ENCODE data around the gene TOP3B.
"Not testable (repeated sequence)": the region's sequence is repeated elsewhere in the genome, so short reads cannot be mapped to it uniquely, and the experiment has no call there.

The TOP3B gene

GRCh38 chr22:21942407-21943343 is 39.9 kb downstream of the TOP3B start:
- DNase-seq: no peak

DNA sequence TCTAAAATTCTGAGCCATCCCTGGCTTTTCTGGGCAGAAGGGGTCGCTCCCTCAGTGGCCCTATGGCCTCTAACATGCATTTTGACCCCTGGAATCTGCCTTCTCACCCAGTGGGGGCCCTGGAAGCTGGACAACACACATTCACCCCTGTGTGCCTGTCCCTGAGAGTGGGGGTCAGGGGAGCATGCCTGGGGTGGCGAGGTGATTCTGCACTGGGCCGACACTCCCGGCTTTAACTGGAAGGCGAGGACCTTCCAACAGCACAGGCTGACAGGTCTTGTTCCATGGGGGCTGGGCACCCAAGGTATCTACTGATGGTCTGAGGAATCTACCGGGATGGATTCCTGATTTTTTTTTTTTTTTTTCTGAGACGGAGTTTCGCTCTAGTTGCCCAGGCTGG is 40.7 kb downstream of the TOP3B start:
- DNase-seq: no peak

DNA sequence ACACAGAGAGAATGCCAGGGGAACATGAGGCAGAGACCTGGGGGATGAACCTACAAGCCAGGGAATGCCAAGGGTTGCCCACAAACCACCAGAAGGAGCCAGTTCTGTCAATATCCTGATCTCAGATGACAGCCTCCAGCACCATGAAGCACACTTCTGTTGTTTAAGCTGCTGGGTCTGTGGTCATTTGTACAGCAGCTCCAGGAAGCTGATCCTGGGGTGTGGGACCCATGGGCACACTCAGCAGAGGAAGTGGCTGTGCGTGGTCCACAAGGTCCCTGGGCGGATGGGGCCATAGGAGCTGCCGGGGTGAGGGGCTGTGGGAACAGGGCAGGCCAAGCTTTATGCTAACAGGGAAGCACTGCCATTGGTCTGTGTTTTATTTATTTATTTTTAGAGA is 42.1 kb downstream of the TOP3B start:
- DNase-seq: no peak

DNA sequence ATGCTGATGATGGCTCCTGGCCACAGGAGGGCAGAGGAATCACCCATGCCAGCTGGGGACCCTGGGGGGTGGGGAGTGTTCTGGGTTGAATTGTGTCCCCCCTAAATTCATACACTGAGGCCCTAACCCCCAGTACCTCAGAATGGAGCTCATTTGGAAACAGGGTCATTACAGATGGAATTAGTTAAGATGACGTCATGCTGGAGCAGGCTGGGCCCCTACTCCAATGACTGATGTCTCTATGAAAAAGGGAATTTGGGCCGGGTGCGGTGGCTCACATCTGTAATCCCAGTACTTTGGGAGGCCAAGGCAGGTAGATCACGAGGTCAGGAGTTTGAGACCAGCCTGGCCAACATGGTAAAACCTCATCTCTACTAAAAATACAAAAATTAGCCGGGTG is 42.7 kb downstream of the TOP3B start:
- not testable (repeated sequence) for DNase-seq

DNA sequence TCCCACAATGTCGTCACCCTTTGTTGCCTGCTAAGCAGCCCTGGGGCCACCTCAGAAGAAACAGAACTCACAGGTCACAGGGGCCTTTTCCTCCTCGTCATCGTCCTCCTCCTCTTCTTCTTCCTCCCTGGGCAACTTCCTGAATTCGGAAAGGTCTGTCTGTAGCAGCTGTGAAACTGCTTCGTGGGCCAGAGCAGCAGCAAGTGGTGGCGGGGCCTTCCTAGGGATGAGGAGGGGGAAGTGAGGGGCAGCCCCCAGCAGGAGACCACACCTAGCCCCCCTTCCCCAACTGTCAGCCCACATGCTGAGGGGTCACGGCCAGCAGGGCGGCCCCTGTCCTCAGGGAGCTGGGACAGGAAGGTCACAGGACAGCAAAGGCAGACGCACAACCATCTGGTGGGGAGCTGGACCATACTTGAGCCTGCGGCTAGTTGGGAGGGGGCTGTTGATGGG is 43.1 kb downstream of the TOP3B start:
- DNase-seq: no peak

- no peak for DNase-seq
Measured at GRCh38 chr22:21938906-21939305, 43.7 kb downstream of the TOP3B start.

- peak; percentile 92 for DNase-seq
Measured at GRCh38 chr22:21938071-21938822, 44.3 kb downstream of the TOP3B start.

GRCh38 chr22:21937821-21938070 is 44.8 kb downstream of the TOP3B start:
- no peak for DNase-seq

GRCh38 chr22:21937041-21937820 is 45.4 kb downstream of the TOP3B start:
- no peak for DNase-seq

DNA sequence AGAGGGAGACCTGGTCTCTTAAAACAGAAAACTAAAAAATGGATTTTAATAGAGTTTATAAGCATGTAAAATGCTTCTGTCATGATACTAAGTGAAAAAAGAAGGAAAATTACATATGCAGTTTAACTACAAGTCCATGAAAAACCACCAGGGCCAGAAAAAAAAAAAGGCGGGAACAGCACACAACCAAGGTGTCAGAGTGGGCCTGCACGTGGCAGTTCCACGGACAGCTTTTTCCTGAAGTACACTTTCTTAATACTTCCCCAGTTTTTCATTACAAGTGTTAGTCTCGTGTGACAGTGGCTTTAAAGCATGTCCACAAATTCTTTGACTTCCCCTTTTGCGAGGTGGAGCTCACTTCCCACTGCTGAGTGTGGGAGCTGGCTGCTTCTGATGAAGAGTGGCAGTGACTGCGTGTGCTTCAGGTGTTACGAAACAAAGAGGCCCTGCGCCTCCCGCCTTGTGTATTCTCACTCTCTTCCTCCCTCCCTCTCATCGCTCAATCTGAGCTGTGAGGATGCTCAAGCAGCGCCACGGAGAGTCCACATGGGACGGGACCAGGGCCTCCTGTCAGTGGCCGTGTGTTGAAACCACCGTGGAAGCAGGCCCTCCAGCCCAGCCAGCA is 46.3 kb downstream of the TOP3B start:
- DNase-seq: no peak

GRCh38 chr22:21933910-21934309 is 48.7 kb downstream of the TOP3B start:
- DNase-seq: no peak

- DNase-seq: no peak
Measured at GRCh38 chr22:21933413-21933812, 49.2 kb downstream of the TOP3B start.

DNA sequence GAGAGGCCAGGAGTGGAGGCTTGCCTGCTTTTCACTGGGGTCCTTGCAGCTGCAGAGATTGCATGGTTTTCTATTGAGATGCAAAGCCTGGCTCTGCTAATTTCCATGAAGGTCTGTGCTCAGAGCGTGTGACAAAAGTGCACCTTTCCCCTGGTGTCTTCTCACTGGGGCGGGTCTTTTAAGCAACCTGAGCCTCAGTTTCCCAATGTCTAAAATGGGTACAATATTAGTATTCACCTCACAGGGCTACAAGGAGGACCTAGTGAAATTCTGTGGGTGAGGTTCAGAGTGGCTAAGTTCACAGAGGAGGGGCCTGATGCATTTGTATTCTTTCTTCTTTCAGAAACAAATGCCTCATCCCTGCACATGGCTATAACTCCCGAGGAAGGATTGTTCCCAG is 50.2 kb downstream of the TOP3B start:
- no peak for DNase-seq

- DNase-seq: no peak
Measured at GRCh38 chr22:21931056-21931455, 51.5 kb downstream of the TOP3B start.

DNA sequence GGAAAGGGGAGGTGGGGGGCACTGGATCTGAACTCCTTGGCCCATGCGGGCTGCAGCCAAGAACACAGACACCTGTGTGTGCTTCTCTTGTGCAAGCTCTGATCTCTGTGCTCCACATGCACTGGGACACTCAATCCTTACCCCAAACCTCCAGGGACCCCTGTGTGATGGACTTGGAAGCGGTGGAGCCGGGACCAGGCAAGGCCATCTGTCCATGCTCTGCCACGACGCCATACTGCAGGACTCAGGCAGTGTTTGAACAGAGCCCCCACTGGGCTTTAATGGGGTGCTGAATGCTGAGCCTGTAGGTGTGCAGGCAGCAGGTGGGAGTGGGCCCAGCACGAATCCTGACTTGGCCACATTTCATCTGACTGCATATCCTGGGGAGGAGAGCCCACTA is 53.3 kb downstream of the TOP3B start:
- no peak for DNase-seq

GRCh38 chr22:21928048-21928447 is 54.5 kb downstream of the TOP3B start:
- no peak for DNase-seq

- no peak for DNase-seq
Measured at GRCh38 chr22:21927174-21927823, 55.3 kb downstream of the TOP3B start.

DNA sequence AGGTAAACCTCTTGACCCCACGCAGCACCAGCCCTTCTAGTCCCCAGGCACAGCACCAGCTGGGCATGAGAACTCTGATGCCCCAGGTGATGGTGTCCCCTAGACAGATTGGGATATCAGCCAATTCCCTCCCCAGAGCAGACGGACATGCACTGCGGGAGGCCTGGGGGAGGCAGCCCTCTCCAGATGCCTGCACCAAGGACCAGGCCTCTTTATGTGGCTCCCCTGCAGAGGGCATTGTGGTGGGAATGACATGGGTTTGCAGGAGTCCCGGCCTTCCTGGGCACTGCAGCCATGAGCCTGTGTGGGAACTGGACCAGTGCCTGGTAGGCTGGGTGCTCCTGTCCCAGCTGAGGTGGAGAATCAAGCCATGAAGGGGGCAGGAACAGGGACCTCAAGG is 55.9 kb downstream of the TOP3B start:
- no peak for DNase-seq

GRCh38 chr22:21923163-21923561 is 59.4 kb downstream of the TOP3B start:
- DNase-seq: no peak

- no peak for DNase-seq
Measured at GRCh38 chr22:21922370-21923162, 60.0 kb downstream of the TOP3B start.

GRCh38 chr22:21921729-21922128 is 60.9 kb downstream of the TOP3B start:
- no peak for DNase-seq

Measured in T-helper 9 cell (primary cell).